Fibroblast of lung (primary cell): ENCODE measurements around the gene ATRN. TPM values are rescaled to one million over a fixed set of nuclear protein-coding genes. Genes with fewer than 3 reads are reported as not detected.

ENCODE experiments used
- DNase-seq, 2 donors: peaks; one replicate each; pipeline versions ENCODE4 v3.0.0 to v3.0.0-alpha.2; 2010; ENCODE audit warnings: low read depth in 2 of 2
- H2AFZ ChIP-seq: 2 replicates; pipeline ENCODE4 v1.5.1; 2012; ENCODE audit warnings: low read length, control low read depth, inconsistent platforms
- H3K27ac ChIP-seq: 2 replicates; pipeline ENCODE4 v1.5.1; 2011; ENCODE audit warnings: low read length, control low read depth; ENCODE audit not compliant: insufficient read depth
- H3K27me3 ChIP-seq: 2 replicates; pipeline ENCODE4 v1.5.1; 2011; ENCODE audit warnings: mild to moderate bottlenecking, low read length; ENCODE audit not compliant: control insufficient read depth, insufficient read depth
- H3K36me3 ChIP-seq: 2 replicates; pipeline ENCODE4 v1.5.1; 2011; ENCODE audit warnings: low read length; ENCODE audit not compliant: control insufficient read depth, insufficient read depth
- H3K4me1 ChIP-seq: 2 replicates; pipeline ENCODE4 v1.5.1; 2011; ENCODE audit warnings: low read length; ENCODE audit not compliant: control insufficient read depth, insufficient read depth; ENCODE audit errors: extremely low read depth
- H3K4me2 ChIP-seq: 2 replicates; pipeline ENCODE4 v1.5.1; 2011; ENCODE audit warnings: low read length, control low read depth; ENCODE audit not compliant: insufficient read depth; ENCODE audit errors: extremely low read depth
- H3K4me3 ChIP-seq, 4 experiments: fragments of 200-600 bp in 1 of 4; sonication (generic) in 1 of 4; replicated peaks in 1 of 4; 2 replicates each; pipeline ENCODE4 v1.5.1; 2011 to 2016; ENCODE audit warnings: low read length in 4 of 4, low read depth in 3 of 4, mild to moderate bottlenecking in 3 of 4, control low read depth in 2 of 4, inconsistent platforms in 1 of 4, mixed read lengths in 1 of 4; ENCODE audit not compliant: insufficient read depth in 1 of 4; ENCODE audit errors: control extremely low read depth in 1 of 4
- H3K79me2 ChIP-seq: 2 replicates; pipeline ENCODE4 v1.5.1; 2012; ENCODE audit warnings: mild to moderate bottlenecking, low read length, inconsistent platforms; ENCODE audit not compliant: control insufficient read depth, insufficient read depth
- H3K9ac ChIP-seq: 2 replicates; pipeline ENCODE4 v1.5.1; 2011; ENCODE audit warnings: mild to moderate bottlenecking, low read length, control low read depth; ENCODE audit not compliant: insufficient read depth
- H3K9me3 ChIP-seq: 2 replicates; pipeline ENCODE4 v1.5.1; 2012; ENCODE audit warnings: low read depth, low read length; ENCODE audit not compliant: control insufficient read depth, insufficient read depth
- H4K20me1 ChIP-seq: 2 replicates; pipeline ENCODE4 v1.5.1; 2011; ENCODE audit warnings: low read length; ENCODE audit not compliant: control insufficient read depth, insufficient read depth; ENCODE audit errors: extremely low read depth
- CTCF ChIP-seq, 2 donors: IDR thresholded peaks in 1 of 2; conservative IDR thresholded peaks in 1 of 2; 1 replicate in 1 of 2; 2 replicates in 1 of 2; pipeline ENCODE4 v1.5.1; 2011 to 2012; ENCODE audit warnings: low read length in 2 of 2, control low read depth in 1 of 2, inconsistent platforms in 1 of 2, low read depth in 1 of 2, mild to moderate bottlenecking in 1 of 2
- EZH2 ChIP-seq: IDR thresholded peaks from 2 replicates; pipeline ENCODE4 v1.5.1; 2012; ENCODE audit warnings: low read length, control low read depth, mild to moderate bottlenecking; ENCODE audit errors: missing control alignments
- polyA plus RNA-seq, 2 donors: library from polyadenylated mRNA; depleted of rRNA in 1 of 2; stranded (reverse) in 1 of 2; unstranded in 1 of 2; fragments of >200 nt; gene quantifications; 2 replicates each; pipeline ENCODE4 v1.2.1, GENCODE V29; 2011 to 2012; ENCODE audit warnings: missing spikeins in 1 of 2
- total RNA-seq: library from RNA; depleted of rRNA; stranded (reverse); fragments of >200 nt; gene quantifications from 2 replicates; pipeline ENCODE4 v1.2.1, GENCODE V29; 2014

The ATRN gene
- total and polyA plus RNA-seq, 2 donors (not counting 1 experiment from before 2014, with no cell fraction given), result 30.6 to 48.8 TPM

DNA sequence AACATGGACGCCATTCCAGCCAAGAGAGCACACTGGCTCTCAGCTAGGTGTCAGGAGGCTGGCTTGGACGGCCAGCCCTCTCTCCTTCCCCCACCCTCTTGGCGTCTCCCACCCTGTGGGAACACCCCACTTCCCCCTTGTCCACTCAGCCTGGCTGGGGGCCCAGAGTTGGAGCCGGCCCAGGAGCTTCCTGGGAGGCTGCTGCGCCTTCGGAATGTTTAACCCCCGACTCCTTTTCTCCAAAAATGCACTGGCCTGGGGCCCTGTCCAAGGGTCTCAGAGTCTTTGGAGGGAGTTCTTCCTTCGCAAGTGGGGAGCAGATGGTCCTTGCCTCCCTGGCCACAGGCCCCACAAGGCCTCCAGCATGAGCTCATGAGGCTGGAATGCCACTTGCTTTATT, 206.9 kb downstream of the ATRN start:
- H3K36me3 ChIP-seq, result peaks cover 8% of the 10 kb centered on the region
- peak overlapping the region; percentile 59 for H3K4me2 ChIP-seq
- H3K27me3 ChIP-seq, result no peaks in the 10 kb centered on the region
- no peak for TF ChIP-seq EZH2
- TF ChIP-seq CTCF (conservative IDR thresholded peaks at IDR 0.05 in 1 of 2, IDR thresholded peaks at IDR 0.05 in 1 of 2; ENCODE audit: low read depth in 1 of 2, low read length in 2 of 2), result no peak
- peaks cover 13% of the 10 kb centered on the region for H3K4me1 ChIP-seq
- H3K79me2 ChIP-seq, result peaks cover 9% of the 10 kb centered on the region
- peak overlapping the region; percentile 34 for H3K27ac ChIP-seq
- H3K9me3 ChIP-seq, result no peaks in the 10 kb centered on the region
- peak; percentile 53 for DNase-seq
- no peak overlapping the region for H2AFZ ChIP-seq
- H3K4me3 ChIP-seq, result peak overlapping the region in 1 of 4 experiments; percentile 22
- H4K20me1 ChIP-seq, result no peaks in the 10 kb centered on the region
- H3K9ac ChIP-seq, result no peak overlapping the region

DNA sequence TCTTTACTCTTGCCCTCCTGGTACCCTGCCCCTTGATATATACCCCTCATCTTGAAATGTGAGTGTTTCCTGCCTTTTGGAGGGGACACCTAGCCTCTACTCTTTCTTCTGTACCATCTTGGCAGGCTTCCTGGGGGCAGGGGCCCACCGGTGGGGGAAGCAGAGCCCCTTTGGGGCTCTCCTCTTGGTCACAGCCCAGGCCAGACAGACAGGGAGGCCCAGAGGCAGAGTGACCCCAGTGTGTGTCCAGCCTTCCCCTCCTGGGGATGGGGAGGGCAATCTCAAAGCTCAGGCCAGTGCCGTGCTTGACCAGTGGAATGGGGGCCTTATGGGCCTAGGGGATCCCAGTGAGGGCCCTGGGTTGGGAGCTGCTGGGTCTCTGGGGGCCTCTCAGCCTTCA, 207.4 kb downstream of the ATRN start:
- Histone ChIP-seq H3K36me3 (peaks cover 8% of the 10 kb centered on the region), H3K9ac (no peak overlapping the region), H3K4me1 (peaks cover 13% of the 10 kb centered on the region), H3K4me3 (peak overlapping the region in 1 of 4 experiments; percentile 16), H3K4me2 (no peak overlapping the region), H3K27ac (peak overlapping the region; percentile 34), H2AFZ (no peak overlapping the region), H4K20me1 (no peaks in the 10 kb centered on the region), H3K27me3 (no peaks in the 10 kb centered on the region), H3K9me3 (no peaks in the 10 kb centered on the region), H3K79me2 (peaks cover 9% of the 10 kb centered on the region)
- no peak for TF ChIP-seq EZH2
- no peak for TF ChIP-seq CTCF (conservative IDR thresholded peaks at IDR 0.05 in 1 of 2, IDR thresholded peaks at IDR 0.05 in 1 of 2; ENCODE audit: low read depth in 1 of 2, low read length in 2 of 2)
- DNase-seq, result no peak

DNA sequence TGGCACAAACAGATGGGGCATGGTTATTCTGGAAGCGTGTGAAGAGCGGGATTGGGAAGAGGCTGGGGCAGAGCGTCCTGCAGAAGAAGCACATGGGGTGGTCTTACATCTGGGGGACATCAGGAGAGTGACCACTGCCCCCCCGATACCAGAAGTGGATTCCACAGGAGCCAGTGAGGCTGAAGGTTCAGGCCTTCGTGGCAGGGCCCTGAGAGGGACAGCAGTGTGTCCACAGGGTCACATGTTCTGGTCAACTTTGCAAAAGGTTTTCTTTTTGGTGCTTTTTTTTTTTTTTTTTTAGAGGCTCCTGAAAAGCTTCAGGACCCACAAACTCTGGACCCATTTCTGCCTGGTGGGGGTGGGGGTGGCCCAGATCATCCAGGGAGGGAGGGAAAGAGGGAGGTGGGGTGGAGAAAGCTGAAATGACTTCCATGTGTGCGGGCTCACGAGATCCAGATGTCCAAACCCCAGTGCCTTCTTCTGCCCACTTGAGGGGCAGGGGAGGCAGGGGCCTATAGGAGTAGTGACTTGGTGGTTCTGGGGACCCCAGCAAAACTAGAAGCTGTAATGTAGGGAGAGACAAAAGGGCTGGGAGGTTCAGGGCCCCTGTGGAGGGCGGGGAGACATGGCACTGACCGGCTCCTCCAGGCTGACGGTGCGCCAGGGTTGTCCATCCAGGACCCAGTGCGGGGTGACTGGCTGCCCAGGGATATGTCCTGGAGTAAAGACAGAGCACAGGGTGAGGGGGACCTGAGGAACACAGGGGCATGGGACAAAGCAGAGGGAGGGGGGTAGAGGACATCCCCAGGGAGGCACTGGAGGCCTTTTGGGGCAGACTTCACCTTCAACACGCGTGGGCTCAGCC, 208.3 kb downstream of the ATRN start:
- peaks cover 8% of the 10 kb centered on the region for H3K36me3 ChIP-seq
- no peak overlapping the region for H3K9ac ChIP-seq
- no peak overlapping the region for H2AFZ ChIP-seq
- peak overlapping the region; percentile 55 for H3K27ac ChIP-seq
- H3K27me3 ChIP-seq, result no peaks in the 10 kb centered on the region
- no peaks in the 10 kb centered on the region for H4K20me1 ChIP-seq
- DNase-seq, result no peak
- H3K4me2 ChIP-seq, result peak overlapping the region; percentile 94
- TF ChIP-seq CTCF (conservative IDR thresholded peaks at IDR 0.05 in 1 of 2, IDR thresholded peaks at IDR 0.05 in 1 of 2; ENCODE audit: low read depth in 1 of 2, low read length in 2 of 2), result no peak
- no peak for TF ChIP-seq EZH2
- H3K4me3 ChIP-seq, result peak overlapping the region in 1 of 4 experiments; percentile 93
- H3K4me1 ChIP-seq, result peaks cover 13% of the 10 kb centered on the region
- H3K79me2 ChIP-seq, result peaks cover 9% of the 10 kb centered on the region
- H3K9me3 ChIP-seq, result no peaks in the 10 kb centered on the region
